ENCODE data around the gene GNAZ.
A peak's percentile ranks its signal among the peaks of the same experiment; 100 is the strongest.

The GNAZ gene

GRCh38 chr22:23065495-23066122 lies 4.7 kb upstream of the GNAZ start:
- no peak for DNase-seq

DNA sequence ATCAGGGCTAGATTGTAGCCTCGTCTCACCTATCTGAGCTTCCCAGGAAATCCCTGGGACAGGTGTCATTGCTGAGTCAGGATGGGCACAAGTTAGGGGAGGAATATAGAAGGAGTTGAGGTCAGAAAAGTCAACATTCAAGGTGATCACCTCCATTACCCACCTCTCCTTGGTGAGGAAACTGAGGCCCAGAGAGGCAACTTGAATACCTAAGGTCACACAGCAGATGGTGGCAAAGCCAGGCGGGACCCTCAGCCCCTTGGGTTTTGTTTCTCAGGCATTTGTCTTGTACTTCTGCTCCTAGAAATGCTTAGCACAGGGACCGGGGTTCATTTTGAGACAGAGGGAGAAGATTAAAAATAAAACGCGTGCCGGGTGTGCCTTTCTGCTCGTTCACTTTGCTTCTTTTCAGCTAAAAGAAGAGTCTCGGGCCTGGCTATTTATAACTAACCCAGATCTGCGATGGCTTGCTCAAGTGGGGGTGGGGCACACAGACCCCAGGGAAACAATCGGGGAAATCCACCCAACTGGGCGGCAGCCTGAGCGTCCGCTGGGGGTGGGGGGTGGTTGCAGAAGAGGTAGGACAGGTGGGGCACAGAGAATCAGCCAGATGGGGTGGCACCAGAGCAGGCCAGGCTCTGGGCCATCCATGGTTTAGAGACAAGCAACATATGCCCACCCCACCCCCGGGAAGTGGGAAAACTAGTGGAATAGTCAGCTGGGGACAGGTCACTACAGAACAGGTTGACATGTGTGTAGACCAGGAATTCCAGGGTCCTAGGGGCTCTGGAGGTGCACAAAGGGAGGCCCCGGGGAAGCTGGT lies 3.9 kb upstream of the GNAZ start:
- no peak for DNase-seq

DNA sequence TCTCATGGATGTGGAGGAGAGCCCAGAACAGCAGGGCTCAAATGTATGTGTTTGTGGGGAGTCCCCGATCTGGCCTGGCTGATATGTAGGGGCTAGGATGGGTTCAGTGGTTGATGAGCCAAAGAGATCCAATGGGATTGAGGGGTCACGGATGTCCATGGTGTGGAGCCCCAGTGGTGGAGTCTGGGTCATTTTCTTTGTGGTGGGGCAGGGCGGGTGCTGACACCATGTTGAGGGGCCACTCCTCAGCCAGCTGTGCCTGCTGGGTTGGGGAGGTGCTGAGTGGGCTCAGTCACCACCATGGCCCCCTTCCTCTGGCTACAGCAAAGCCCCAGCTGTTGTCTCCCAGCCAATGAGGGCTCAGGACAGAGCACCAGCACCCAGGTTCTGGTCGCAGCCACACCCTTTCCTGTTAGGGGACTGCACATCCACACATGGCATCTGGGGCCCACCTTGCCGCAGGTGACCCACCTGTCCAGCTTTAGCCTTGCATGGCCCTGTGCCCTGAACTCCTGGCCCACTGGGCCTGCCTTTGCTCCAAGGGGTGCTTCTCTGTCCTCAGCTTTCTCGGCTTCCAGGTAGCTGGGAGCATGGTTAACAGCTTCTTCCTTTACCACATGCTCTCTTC lies 3.2 kb upstream of the GNAZ start:
- DNase-seq, result no peak

GRCh38 chr22:23067691-23068090 lies 2.6 kb upstream of the GNAZ start:
- no peak for DNase-seq

DNA sequence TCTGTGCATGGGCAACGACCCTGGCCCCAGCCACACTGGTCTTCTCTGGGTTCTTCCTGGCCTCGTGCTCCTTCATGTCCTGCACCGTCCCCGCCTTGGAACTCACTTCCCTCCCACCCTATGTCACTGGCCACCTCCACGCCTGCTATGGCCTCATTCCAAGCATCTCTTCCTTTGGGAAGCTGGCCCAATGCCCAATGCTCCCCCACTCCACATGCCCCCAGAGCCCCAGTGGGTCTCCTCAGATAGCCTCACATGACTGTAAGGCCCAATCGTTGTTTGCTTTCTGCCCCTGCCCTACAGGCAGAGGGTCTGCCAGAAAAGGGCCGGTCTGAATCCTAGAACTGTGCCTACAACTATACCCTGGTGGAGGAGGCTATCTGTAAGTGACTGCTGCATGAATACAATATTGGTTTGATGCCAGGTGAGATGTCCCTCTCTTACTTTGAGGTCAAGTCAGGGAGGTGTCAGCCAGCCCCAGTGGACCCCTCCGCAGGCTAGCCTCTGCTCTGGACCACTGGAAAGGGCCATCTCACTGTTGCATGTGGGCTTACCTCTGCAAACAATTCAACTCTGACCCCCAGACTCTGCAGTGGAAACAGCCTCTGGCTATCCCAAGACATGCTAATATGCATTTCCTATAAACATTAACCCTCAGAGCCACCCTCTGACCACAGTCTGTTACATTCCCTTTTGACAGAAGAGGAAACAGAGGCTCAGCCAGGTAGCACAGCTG lies 2.1 kb upstream of the GNAZ start:
- DNase-seq, result no peak

DNA sequence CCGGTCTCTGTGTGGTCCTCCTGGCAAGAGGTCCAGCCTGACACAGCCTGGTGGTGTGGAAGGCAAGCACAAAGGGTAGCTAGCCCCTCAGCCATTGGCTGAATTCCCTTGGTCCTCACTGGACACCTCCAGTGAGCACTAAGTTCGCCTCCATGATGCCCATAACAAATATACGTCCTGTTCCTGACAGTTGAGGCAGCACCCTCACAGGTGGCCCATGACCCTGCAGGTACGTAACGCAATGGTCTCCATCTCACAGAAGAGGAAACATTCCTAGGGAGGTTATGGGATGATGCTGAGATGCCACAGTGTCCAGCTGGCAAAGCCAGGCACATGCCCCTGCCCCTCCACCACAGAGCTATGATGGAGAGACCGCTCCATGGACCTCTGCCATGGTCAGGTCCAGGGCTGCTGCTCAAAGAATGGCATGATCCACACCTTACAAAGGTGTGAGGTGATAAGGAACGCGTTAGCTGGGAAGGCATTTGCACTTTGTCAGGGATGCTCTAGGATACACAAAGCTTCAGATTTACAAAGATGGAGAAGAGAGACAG lies 1.4 kb upstream of the GNAZ start:
- DNase-seq, result no peak

GRCh38 chr22:23069502-23070357 lies 589 bp upstream of the GNAZ start:
- peak; percentile 81 for DNase-seq

GRCh38 chr22:23071230-23072076 lies 1.1 kb downstream of the GNAZ start:
- DNase-seq, result no peak

- DNase-seq, result no peak
Observed at GRCh38 chr22:23072077-23072910, 2.0 kb downstream of the GNAZ start.

- no peak for DNase-seq
Observed at GRCh38 chr22:23072911-23073491, 2.7 kb downstream of the GNAZ start.

DNA sequence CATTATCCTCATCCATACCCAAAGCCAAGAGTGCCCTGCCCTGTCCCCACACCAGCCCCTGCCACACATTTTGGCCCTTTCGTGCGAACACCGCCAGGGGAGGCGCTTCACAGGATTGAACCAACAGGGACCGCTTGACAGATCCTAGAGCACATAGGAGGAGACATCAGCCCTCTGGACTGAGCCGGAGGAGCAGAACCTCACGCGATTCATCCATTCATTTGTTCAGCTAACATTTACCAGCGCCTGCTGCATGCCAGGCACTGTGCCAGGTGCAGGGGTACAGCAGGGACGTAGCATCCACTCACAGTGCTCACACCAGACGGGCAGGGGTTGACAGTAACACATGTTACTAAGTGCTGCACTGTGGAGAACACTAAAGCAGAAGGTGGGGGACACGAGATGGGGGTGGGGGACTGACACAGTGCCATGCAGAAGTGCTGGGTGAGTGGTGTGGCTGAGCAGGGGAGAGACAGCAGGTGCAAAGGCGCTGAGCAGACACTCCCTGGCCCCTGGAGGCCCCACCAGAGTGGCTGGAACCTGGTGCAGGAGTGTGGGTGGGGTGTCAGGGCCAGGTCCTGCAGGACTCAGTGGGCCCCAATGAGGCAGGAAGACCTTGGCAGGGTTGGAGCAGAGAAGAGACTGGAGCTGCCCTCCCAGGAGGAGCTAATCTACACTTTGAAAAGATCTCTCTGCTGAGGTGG lies 3.4 kb downstream of the GNAZ start:
- DNase-seq, result no peak

DNA sequence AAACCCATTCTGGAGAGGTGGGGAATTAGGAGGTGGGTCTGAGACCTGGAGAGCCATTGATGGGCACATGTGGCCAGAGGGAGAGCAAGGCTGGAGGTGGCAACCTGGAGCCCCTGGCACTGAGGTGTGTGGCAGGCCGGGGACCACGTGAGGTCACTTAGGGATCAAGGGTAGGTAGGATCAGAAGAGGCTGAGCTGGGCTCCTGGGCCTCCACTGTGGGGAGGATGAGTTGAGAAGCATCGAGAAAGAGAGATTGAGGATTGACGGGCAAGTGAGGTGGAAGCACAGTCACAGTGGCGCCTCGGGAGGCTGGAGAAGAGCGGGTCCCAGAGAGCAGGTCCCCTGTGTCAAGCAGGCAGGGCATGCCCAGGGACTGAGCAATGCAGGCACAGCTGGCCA lies 4.1 kb downstream of the GNAZ start:
- no peak for DNase-seq

- DNase-seq, result no peak
Observed at GRCh38 chr22:23075050-23075449, 4.7 kb downstream of the GNAZ start.

GRCh38 chr22:23075525-23076216 lies 5.4 kb downstream of the GNAZ start:
- no peak for DNase-seq

DNA sequence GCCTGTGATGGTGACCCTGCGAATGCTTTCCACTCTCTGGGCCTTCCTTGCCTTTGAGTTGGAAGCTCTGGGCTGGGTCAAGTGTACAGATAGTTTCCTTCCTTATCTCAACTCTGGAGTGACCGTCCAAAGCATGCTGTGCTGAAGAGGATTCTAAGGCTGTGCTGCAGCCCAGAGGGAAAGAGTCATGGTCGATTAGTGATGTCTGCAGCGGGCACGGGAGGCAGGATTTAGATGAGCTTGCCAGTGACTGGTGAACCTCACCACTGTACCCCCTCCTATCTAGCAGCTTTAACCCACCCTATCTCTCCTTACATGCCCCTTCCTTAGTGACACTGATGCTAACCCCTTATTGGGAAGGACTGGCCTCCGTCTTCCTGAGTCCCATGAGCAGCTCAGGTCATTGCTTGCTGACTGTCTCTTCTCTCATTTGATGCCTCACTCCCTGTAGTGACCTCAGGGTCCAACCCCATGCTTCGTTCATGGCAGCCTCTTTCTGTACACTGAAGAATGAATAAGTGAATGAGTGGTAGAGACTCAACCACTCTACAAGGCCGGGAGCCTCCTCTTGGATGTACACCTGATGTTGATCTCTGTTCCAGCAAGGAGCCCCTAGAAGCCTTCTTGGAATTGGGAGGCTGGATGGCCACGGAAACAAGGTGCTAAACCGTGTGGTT lies 6.7 kb downstream of the GNAZ start:
- DNase-seq, result no peak

DNA sequence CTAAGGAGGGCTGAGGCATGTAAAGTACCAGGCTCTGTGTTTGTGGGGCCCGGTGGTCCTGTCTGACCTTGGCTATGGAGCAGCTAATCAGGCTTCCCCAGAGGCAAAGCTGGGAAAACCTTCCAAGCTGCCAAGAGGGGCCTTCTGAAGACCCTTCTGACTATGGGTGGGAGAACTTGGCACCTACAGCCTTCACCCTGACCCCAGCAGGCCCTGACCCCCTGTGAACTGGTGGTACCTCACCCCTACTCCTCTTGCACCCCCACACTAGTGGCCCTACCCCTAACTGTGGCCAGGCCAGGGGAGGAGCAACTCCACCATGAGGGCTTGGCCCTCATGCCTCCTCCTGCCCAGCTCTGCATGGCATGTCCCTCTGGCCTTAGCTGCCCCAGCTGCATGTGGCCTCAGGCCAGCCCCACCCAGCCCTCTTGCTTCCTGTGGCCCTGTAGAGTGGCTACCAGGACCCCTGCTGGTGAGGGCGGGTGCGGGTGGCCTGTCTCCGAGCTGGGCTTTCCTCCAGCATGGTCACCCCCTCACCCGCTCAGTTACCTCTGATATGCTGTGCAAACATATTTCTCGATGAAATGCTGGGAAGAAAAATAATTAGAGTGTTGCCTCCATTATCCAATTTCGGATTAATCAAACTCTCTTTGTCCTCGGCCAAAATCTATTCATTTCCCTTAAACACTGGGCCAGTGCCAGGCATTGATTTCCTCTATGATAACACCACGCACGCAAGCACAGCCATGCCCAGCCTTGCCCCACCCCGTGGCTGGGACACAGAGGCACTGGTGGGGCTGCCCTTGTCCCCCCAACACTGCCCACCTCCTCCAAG lies 7.5 kb downstream of the GNAZ start:
- no peak for DNase-seq

GRCh38 chr22:23078462-23078787 lies 8.1 kb downstream of the GNAZ start:
- no peak for DNase-seq
